NCI-H2196 treated with DMSO at 0.1 percent for 48 hours (cell line): Measurements from ENCODE around the gene CBLN4.

Experiments used
- DNase-seq: peaks from one replicate; lab custom pipeline; 2025; ENCODE audit not compliant: unreplicated experiment; lab: John Stamatoyannopoulos, UW

CBLN4 gene

GRCh38 chr20:55947701-55948100, 57.6 kb downstream of the CBLN4 start:
- no peak for DNase-seq
